Stimulated activated CD8-positive, alpha-beta memory T cell treated with anti-CD3 and anti-CD28 coated beads, Interleukin-12 subunit alpha, Interleukin-12 subunit beta, amount 100 ng/mL, for 24 hours (primary cell): ENCODE results near the gene PBRM1.
"Not testable (repeated sequence)": the region's sequence is repeated elsewhere in the genome, so short reads cannot be mapped to it uniquely, and the experiment has no call there.

Experiments used
- DNase-seq: peaks from one replicate; pipeline ENCODE4 v3.0.0-alpha.2; 2020; ENCODE audit errors: extremely low read depth

The PBRM1 gene

DNA sequence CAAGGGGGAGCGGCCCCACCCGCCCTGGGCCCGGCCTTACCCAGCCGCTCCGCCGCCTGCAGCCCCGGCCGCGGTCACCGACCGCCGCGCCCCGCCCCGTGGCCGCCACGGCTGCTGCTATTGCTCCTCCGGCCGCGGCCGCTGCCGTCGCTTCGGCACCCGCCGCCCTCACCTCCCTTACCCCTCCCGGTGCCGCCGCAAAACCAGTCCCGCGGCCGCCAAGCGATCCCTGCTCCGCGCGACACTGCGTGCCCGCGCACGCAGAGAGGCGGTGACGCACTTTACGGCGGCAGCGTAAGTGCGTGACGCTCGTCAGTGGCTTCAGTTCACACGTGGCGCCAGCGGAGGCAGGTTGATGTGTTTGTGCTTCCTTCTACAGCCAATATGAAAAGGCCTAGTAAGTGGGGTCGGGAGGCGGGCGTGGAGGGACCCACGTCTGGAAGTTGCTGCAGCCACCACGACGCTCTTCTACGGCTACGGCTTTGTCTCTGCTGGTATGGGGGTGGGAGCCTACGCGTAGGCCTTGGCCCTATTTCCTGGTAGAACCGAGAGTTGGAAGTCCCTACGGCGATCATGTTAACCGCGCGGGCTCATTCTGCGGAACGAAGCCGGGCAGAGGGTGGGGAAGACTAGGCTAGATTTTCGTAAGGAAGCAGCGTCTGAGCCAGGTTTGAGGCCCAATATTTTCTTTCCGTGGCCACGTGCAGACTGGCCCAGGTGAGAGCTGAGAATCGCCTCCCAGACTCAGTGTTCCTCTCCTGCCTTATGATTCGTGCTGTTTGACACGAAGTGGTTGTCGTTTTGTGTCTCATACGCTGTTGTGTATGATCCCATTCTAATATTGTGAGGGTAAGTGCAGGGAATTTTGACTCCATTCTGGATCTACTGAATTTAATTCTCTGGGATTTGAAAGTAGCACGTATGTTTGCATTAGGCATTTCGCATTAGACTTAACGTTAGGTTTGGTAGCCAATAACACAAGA, at the start of gene PBRM1, which contains the start of gene GNL3:
TSS of gene PBRM1 (minus strand) at position 205 of the 983 bp plus-strand sequence.
TSS of gene GNL3 (plus strand) at position 324 of the 983 bp plus-strand sequence. CDS start at position 385, 61 bp downstream.
- peak; percentile 76 for DNase-seq

- DNase-seq = no peak
These were observed 47.7 kb upstream of the PBRM1 start for GRCh38 chr3:52733256-52733891.

GRCh38 chr3:52731590-52731989, 45.9 kb upstream of the PBRM1 start:
- no peak for DNase-seq

DNA sequence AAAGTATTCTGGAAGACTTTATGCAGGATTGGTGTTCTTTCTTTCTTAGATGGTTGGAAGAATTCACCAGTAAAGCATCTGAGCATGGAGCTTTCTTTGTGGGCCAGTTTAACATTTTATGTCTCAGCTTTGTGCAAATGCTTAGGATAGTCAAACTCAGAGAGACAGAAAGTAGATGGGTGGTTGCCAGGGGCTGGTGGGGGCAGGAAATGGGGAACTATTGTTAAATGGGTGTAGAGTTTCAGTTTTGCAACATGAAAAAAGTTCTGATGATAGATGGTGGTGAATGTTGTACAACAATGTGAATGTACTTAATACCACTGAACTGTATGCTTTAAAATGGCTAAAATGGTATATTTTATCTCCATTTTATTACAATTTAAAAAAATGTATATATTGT, 45.0 kb upstream of the PBRM1 start:
- no peak for DNase-seq

DNA sequence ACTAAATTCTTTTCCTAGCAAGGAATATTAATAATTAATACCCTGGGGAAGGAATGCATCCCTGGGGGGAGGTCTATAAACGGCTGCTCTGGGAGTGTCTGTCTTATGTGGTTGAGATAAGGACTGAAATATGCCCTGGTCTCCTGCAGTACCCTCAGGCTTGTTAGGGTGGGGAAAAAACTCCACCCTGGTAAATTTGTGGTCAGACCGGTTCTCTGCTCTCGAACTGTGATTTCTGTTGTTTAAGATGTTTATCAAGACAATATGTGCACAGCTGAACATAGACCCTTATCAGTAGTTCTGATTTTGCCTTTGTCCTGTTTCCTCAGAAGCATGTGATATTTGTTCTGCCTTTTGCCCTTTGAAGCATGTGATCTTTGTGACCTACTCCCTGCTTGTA, 43.0 kb upstream of the PBRM1 start:
- DNase-seq = not testable (repeated sequence)

DNA sequence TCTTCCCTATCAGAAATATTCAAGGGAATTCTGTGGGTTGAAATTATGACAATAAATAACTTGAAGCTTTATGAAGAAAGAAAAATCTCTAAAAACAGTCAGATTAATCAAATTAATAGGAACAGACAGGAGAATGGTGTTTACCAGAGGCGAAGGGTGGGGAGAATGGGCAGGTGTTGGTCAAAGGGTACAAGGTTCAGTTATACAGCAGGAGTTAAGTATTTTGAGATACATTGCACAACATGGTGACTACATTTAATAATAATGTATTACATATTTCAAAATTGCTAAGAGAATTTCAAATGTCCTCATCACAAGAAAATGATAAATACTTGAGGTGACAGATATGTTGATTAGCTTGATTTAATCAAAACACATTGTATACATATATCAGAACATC, 38.8 kb upstream of the PBRM1 start:
- no peak for DNase-seq

DNA sequence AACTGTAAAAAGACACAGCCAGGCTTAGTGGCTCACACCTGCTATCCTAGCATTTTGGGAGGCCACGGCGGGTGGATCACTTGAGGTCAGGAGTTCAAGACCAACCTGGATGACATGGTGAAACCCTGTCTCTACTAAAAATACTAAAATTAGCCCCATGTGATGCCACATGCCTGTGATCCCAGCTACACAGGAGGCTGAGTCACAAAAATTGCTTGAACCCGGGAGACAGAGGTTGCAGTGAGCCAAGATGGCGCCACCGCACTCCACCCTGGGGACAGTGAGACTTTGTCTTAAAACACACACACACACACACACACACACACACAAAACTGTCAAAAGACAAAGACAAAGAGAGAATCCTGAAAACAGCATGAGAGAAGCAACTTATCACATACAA, 38.2 kb upstream of the PBRM1 start:
- no peak for DNase-seq

- DNase-seq = no peak
These were observed 36.8 kb upstream of the PBRM1 start for GRCh38 chr3:52722491-52722890.

DNA sequence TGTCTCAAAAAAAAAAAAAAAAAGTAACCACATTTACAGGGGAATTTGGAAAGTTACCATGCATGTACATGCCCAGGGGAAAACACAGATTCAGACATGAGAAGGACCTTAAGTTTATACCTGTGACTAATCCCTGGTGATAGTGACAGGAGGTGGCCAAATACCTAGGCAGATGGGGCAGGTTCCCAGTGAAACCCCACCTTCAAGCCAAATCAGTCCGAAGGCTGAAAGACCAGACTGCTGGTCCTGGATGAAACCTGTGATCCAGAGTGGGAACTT, 36.0 kb upstream of the PBRM1 start:
- no peak for DNase-seq

DNA sequence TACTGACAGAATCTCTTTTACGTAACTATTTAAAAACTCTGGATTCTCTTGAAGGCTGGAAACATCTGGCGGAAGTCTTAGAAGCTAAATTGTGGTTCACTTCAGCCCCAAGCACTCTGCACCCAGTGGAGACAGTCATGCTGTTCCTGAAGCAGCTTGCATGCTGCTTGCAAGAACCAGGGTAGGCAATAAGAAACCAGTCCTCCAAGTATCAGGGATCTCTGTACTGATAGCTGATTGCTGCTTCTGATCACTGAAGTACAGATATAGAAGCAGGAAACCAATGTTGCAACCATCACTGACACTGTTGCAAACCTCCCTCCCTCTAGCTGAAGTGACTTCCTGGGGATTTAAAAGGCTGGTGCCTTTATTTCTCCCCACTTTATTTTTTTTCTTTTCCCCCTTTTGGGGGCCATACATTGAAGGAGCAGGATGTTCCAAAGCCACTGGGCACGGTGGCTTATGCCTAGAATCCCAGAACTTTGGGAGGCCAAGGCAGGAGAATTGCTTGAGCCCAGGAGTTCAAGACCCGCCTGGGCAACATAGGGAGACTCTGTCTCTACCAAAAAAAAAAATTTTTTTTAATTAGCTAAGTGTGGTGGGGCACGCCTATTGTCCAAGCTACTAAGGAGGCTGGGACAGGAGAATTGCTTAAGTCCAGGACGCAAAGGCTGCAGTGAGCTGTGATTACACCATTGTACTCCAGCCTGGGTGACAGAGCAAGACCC, 35.5 kb upstream of the PBRM1 start:
- no peak for DNase-seq

DNA sequence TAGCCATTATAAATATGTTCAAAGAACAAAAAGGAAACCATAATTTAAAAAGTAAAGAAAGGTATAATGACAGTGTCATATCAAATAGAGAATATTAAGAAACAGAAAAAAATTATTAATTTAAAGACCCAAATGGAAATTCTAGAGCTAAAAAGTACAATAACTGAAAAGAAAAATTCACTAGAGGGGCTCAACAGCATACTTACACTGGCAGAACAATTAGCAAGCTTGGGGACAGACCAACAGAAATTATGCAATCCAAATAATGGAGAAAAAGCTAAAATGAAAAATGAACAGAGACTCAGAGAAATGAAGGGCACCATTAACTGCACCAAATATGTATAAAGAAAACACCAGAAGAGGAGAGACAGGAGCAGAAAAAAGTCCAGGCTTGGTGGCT, 33.9 kb upstream of the PBRM1 start:
- no peak for DNase-seq

DNA sequence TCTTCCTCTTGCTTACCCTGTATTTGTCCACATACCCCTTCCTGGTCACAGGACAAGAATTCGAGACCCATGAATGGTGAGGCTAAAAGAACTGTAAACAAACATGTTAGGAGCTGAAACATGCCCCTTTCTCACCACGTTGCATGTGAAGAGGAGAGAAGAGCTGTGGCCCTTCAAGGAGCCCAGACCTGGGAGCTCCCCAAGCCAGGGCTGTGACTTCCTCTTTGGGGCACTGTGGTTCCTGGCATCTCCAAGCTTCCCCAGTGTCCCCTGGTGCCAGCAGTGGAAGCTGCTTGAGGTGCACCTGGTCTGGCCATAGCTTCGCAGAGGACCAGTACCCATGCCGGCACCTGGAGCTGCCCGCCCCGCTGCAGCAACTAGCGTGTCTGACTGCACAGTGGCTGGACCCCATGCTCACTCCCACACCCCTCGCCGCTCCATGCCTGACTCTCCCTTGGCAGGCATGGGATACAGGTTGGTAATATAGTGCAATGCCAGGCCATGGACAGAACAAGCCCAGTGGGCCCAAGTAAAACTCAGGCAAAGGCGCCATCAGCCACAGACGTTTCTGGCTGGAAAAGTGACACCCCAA, 30.1 kb upstream of the PBRM1 start:
- DNase-seq = no peak

GRCh38 chr3:52714335-52715302, 28.9 kb upstream of the PBRM1 start:
- no peak for DNase-seq

DNA sequence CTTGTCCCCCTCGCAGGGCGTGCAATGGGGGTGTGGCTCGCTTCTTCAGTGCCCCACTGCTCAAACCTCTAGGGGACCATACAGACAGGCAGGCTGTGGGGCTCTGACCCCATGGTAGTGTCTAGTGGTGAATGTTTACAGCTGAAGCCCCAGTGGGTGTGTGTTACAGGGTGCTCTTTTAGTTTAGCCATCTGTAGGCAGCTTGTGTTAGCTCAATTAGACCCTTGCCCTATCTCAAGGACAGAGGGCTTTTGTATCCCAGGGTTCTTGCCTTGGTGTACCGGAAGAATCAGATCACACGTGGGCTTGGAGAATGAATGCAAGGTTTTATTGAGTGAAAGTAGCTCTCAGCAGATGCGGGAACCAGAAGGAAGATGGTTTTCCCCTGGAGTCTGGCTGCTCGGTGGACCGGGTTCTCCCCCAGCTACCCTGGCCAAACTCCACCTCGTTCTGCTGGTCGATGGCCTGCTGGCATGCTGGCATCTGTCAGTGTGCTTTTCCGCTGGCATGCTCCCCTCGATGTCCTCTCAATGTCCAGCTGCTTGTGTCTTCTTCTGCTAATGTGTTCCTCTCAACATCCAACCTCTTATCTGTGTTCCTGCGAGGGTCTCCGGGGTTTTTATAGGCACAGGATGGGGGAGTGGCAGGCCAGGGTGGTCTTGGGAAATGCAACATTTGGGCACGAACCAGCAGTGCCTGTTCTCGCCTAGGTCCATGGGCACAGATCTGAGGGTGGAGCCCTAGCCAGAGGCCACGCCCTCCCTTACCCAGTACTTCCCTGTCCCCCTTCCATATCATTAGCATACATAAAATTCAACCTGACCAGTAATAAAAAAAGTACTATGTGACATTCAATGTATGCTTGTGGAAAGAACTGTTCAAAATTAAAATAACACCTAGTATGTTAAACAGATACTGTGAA, 26.8 kb upstream of the PBRM1 start:
- no peak for DNase-seq

GRCh38 chr3:52710512-52710911, 24.8 kb upstream of the PBRM1 start:
- no peak for DNase-seq

DNA sequence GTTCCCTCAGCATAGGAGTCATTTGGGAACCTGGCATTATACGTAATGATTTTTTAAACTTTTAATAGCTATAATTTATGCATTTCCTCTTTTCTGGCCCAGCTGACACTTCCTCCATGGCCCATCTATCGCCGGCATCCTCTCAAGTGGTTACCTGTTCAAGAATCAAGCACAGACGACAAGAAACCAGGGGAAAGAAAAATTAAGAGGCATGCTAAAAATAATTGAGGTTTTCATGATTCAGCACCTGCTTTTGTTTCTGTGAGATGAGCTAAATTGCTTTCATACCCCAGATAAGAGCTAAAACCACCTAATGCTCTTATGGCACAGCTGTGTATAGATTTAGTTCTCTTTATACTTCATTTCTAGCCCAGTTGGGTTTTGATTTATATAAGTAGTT, 21.9 kb upstream of the PBRM1 start:
- no peak for DNase-seq

DNA sequence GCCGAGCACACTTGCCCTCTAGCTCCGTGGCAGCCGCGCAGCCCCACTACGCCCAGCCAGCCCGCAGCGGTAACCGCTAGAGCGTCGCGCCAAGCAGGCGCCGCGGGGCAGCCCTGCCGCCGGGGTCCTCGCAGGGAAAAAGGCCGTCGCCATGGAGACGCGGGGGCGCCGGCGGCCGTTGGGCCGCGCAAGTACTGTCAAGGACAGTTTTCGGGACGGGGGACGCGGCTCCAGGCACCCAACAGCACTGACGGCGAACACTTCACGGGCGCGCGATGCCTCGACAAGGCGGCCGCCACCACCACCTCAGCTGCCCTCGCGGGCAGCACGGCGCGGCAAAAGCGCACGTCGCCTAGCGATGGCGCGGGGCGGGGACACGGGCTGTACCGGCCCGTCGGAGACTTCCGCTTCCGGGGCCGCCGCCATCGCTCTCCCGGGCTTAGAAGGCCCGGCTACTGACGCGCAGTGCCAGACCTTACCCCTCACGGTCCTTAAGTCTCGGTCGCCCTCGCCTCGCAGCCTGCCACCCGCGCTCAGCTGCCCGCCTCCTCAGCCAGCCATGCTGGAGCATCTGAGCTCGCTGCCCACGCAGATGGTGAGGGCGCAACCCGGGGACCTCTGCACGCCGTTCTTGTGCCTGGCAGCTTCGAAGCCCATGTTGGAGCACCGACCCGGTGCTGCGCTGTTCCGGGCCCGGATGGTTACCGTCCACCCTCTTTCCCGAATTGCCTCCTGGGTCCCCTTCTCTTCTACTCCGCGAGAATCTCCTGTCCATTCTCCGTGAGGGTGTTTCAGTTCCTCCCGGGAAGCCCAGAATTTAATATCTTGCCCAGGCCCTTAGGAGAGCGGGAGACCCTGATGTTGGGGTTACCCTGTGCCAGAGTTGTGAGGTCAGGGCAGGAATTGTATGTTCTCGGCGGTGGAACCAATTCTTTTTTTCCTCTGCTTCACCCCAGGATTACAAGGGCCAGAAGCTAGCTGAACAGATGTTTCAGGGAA, 20.3 kb upstream of the PBRM1 start, which contains the start of the genes GLT8D1 and SPCS1:
TSS of gene GLT8D1 (minus strand) at position 104 of the 999 bp plus-strand sequence. CDS start 5,331 bp downstream, outside the sequence.
TSS of gene SPCS1 (plus strand) at position 419 of the 999 bp plus-strand sequence. CDS start at position 560, 141 bp downstream.
- DNase-seq = peak; percentile 70

DNA sequence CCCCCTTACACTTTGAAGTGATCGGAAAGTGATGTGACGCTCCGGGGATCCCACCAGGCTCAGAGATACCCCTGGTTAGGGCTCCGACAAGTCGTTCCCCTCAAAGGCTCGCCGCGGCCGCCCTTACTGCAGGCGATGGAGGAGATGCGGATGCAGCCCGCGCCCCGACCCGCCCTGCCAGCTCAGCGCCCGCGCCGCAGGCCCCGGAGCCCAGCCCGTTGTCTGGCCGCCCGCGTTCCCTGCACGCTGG, 19.6 kb upstream of the PBRM1 start:
- no peak for DNase-seq
